IMR-90 (cell line): ENCODE data around the gene PITPNM1. TPM values are rescaled to one million over a fixed set of nuclear protein-coding genes. Genes with fewer than 3 reads are reported as not detected.

ENCODE experiments used
- ATAC-seq: fragments of 200-7000 bp; cut with Tn5 transposase; 2 replicates; pipeline ENCODE4 v1.9.1; 2020; ENCODE audit warnings: low read depth, mild to moderate bottlenecking, moderate library complexity
- BruUV-seq: library from RNA; stranded (reverse); fragments of 400-500 nt; replicated peaks from 2 replicates; lab custom pipeline; 2021; lab: Mats Ljungman, UMichigan
- CTCF ChIA-PET: fragments of 300-600 bp; formaldehyde crosslinking; extraction: SDS; loops from one replicate; lab custom pipeline; 2021; ENCODE audit warnings: antibody characterized with exemption; lab: Yijun Ruan, JAX
- POLR2A ChIA-PET: fragments of 300-600 bp; sonication (Branson Sonifier 250); formaldehyde crosslinking; loops from one replicate; lab custom pipeline; 2022; ENCODE audit warnings: antibody characterized with exemption; ENCODE audit not compliant: unreplicated experiment; lab: Charles Lee
- DNase-seq: peaks from one replicate; pipeline ENCODE4 v3.0.0; 2013
- H2AFZ ChIP-seq: replicated peaks from 2 replicates; pipeline ENCODE3; 2013; ENCODE audit warnings: low read length, mild to moderate bottlenecking; ENCODE audit not compliant: poor library complexity
- H2AK5ac ChIP-seq: 2 replicates; pipeline ENCODE4 v1.6.1; 2013; ENCODE audit warnings: low read depth, low read length, inconsistent platforms
- H2AK9ac ChIP-seq: replicated peaks from 2 replicates; pipeline ENCODE3; 2013; ENCODE audit warnings: mild to moderate bottlenecking, low read depth, low read length, moderate library complexity; ENCODE audit not compliant: poor library complexity
- H2BK120ac ChIP-seq: 2 replicates; pipeline ENCODE4 v1.6.1; 2013; ENCODE audit warnings: low read depth, low read length, inconsistent platforms
- H2BK15ac ChIP-seq: 3 replicates; pipeline ENCODE4 v1.6.1; 2013; ENCODE audit warnings: low read depth, low read length, inconsistent platforms
- H2BK20ac ChIP-seq: 2 replicates; pipeline ENCODE4 v1.6.1; 2013; ENCODE audit warnings: low read depth, mild to moderate bottlenecking, inconsistent platforms, low read length, moderate library complexity
- H2BK5ac ChIP-seq: 2 replicates; pipeline ENCODE4 v1.6.1; 2013; ENCODE audit warnings: mild to moderate bottlenecking, low read depth, low read length, inconsistent platforms; ENCODE audit not compliant: poor library complexity, severe bottlenecking
- H3K14ac ChIP-seq: replicated peaks from 2 replicates; pipeline ENCODE4 v1.6.1; 2013; ENCODE audit warnings: low read depth, low read length, inconsistent platforms
- H3K18ac ChIP-seq: 2 replicates; pipeline ENCODE4 v1.6.1; 2013; ENCODE audit warnings: low read depth, low read length, control low read depth
- H3K23ac ChIP-seq: 2 replicates; pipeline ENCODE4 v1.6.1; 2013; ENCODE audit warnings: low read depth, low read length, inconsistent platforms
- H3K27ac ChIP-seq: 2 replicates; pipeline ENCODE4 v1.5.1; 2013; ENCODE audit warnings: mild to moderate bottlenecking, control low read depth, low read length; ENCODE audit not compliant: insufficient read depth
- H3K27me3 ChIP-seq: 2 replicates; pipeline ENCODE4 v1.6.1; 2013; ENCODE audit warnings: low read length; ENCODE audit not compliant: control insufficient read depth, insufficient read depth
- H3K36me3 ChIP-seq: 2 replicates; pipeline ENCODE4 v1.6.1; 2013; ENCODE audit warnings: low read length, mixed read lengths; ENCODE audit not compliant: control insufficient read depth, insufficient read depth
- H3K4ac ChIP-seq: 2 replicates; pipeline ENCODE4 v1.6.1; 2013; ENCODE audit warnings: low read depth, low read length, inconsistent platforms
- H3K4me1 ChIP-seq: 2 replicates; pipeline ENCODE4 v1.6.1; 2013; ENCODE audit warnings: low read length, mixed read lengths; ENCODE audit not compliant: control insufficient read depth, insufficient read depth
- H3K4me2 ChIP-seq: 2 replicates; pipeline ENCODE4 v1.6.1; 2013; ENCODE audit warnings: low read depth, mild to moderate bottlenecking, control low read depth, low read length, moderate library complexity
- H3K4me3 ChIP-seq: 2 replicates; pipeline ENCODE4 v1.5.1; 2013; ENCODE audit warnings: low read depth, mild to moderate bottlenecking, control low read depth, low read length, moderate library complexity; ENCODE audit not compliant: insufficient read depth
- H3K56ac ChIP-seq: 2 replicates; pipeline ENCODE4 v1.6.1; 2013; ENCODE audit warnings: low read length, inconsistent platforms; ENCODE audit not compliant: insufficient read depth; ENCODE audit errors: extremely low read depth
- H3K79me1 ChIP-seq, 2 experiments: 2 replicates each; pipeline ENCODE4 v1.6.1; 2013; ENCODE audit warnings: low read length in 2 of 2, inconsistent platforms in 1 of 2, low read depth in 1 of 2
- H3K9ac ChIP-seq: 2 replicates; pipeline ENCODE4 v1.6.1; 2013; ENCODE audit warnings: low read depth, low read length, control low read depth
- H3K9me1 ChIP-seq: 2 replicates; pipeline ENCODE4 v1.6.1; 2013; ENCODE audit warnings: low read length, inconsistent platforms; ENCODE audit not compliant: insufficient read depth
- H3K9me3 ChIP-seq: 2 replicates; pipeline ENCODE4 v1.6.1; 2013; ENCODE audit warnings: low read length; ENCODE audit not compliant: control insufficient read depth, insufficient read depth
- H4K20me1 ChIP-seq: 2 replicates; pipeline ENCODE4 v1.6.1; 2013; ENCODE audit warnings: low read length, inconsistent platforms; ENCODE audit not compliant: insufficient read depth
- H4K5ac ChIP-seq: 2 replicates; pipeline ENCODE4 v1.6.1; 2013; ENCODE audit warnings: mild to moderate bottlenecking, low read depth, low read length, control low read depth
- H4K8ac ChIP-seq, 2 experiments: 2 replicates each; pipeline ENCODE4 v1.6.1; 2013; ENCODE audit warnings: low read depth in 2 of 2, low read length in 2 of 2, control low read depth in 1 of 2, inconsistent platforms in 1 of 2
- H4K91ac ChIP-seq: 2 replicates; pipeline ENCODE4 v1.6.1; 2013; ENCODE audit warnings: low read depth, low read length, inconsistent platforms; ENCODE audit not compliant: insufficient read depth
- BHLHE40 ChIP-seq: fragments of 150-350 bp; IDR thresholded peaks from 2 replicates; pipeline ENCODE4 v1.6.1; 2016; ENCODE audit warnings: mild to moderate bottlenecking, low read depth, low read length
- CEBPB ChIP-seq: IDR thresholded peaks from 2 replicates; pipeline ENCODE4 v1.6.1; 2012; ENCODE audit warnings: low read depth, low read length, improper control_type of control experiment
- CTCF ChIP-seq: conservative IDR thresholded peaks from 2 replicates; pipeline ENCODE4 v1.5.1; 2012; ENCODE audit warnings: mild to moderate bottlenecking, low read depth, low read length, improper control_type of control experiment
- MAFK ChIP-seq: IDR thresholded peaks from 2 replicates; pipeline ENCODE4 v1.6.1; 2012; ENCODE audit warnings: low read depth, low read length, improper control_type of control experiment
- USF2 ChIP-seq: fragments of 150-350 bp; IDR thresholded peaks from 2 replicates; pipeline ENCODE4 v1.6.1; 2017; ENCODE audit warnings: mild to moderate bottlenecking, antibody characterized with exemption, low read length, low read depth
- WGBS, 2 experiments: methylation state at CpG; one replicate each; pipeline versions ENCODE4 v1.1.5 to v1.1.7; 2013; ENCODE audit warnings: missing lambda C conversion rate in 2 of 2; ENCODE audit not compliant: insufficient read length in 1 of 2; ENCODE audit errors: extremely low coverage in 2 of 2; 5-methylcytosine and 5-hydroxymethylcytosine counted together
- dilution Hi-C: fragments of 300-500 bp; cut with HindIII; formaldehyde crosslinking; loops from one replicate; pipeline ENCODE4 v1.14.3; 2018; ENCODE audit warnings: low sequenced_read_pairs; ENCODE audit not compliant: unreplicated experiment
- in situ Hi-C: fragments of 300-500 bp; cut with MboI; formaldehyde crosslinking; loops from 3 replicates; pipeline ENCODE4 v1.14.3; 2019; ENCODE audit warnings: low sequenced_read_pairs, inconsistent platforms, mixed read lengths
- intact Hi-C: fragments of 100-400 bp; cut with micrococcal nuclease; formaldehyde crosslinking; loops from 2 replicates; pipeline ENCODE4 v1.10.0; 2022
- polyA plus RNA-seq, 3 experiments: library from polyadenylated mRNA; depleted of rRNA; stranded (reverse); fragments of >200 nt; gene quantifications; 2 replicates each; pipeline ENCODE4 v1.2.3, GENCODE V29; 2012; ENCODE audit warnings: low replicate concordance in 1 of 3
- total RNA-seq: library from RNA; depleted of rRNA; stranded (reverse); fragments of >200 nt; gene quantifications from 2 replicates; pipeline ENCODE4 v1.2.3, GENCODE V29; 2012

Gene PITPNM1
- total and polyA plus RNA-seq, 2 of the 4 experiments (the other 2 are of a cell fraction), result 5.0 to 15.4 TPM

DNA sequence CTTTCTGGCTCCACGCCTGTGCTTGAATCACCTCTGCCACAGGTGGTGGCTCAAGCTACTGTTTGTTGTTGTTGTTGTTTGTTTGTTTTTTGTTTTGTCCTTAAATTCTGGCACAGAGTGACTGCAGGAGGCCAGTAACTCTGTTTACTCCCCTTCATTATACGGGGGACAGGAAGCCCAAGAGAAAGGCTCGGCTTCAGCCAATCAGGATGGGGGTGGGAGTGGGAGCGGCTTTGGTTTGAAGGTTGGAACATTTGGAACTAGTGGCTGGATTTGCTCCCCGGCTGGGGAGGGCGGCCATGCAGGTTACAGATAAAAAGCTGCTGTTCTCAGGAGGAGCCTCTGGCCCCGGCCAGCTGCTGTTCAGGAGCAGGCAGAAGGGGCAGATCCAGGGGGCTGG lies 37.8 kb upstream of the PITPNM1 start:
- DNase-seq (no peak), ATAC-seq (no peak)
- Histone ChIP-seq H3K4me3 (no peak overlapping the region), H2AK9ac (no peak overlapping the region), H4K20me1 (no peaks in the 10 kb centered on the region), H4K5ac (no peak overlapping the region), H3K4me1 (no peaks in the 10 kb centered on the region), H3K14ac (no peak overlapping the region), H3K4me2 (no peak overlapping the region), H2AK5ac (no peak overlapping the region), H3K9me1 (no peaks in the 10 kb centered on the region), H3K27me3 (peaks cover 26% of the 10 kb centered on the region), H3K9ac (no peak overlapping the region), H2BK120ac (no peak overlapping the region), H3K56ac (no peak overlapping the region), H4K8ac (no peak overlapping the region), H4K91ac (no peak overlapping the region), H3K4ac (no peak overlapping the region), H3K36me3 (no peaks in the 10 kb centered on the region), H3K18ac (no peak overlapping the region), H3K9me3 (no peaks in the 10 kb centered on the region), H2BK20ac (no peak overlapping the region), H2AFZ (no peak overlapping the region), H3K79me1 (no peaks in the 10 kb centered on the region), H3K23ac (no peak overlapping the region), H2BK15ac (no peak overlapping the region), H2BK5ac (no peak overlapping the region), H3K27ac (no peak overlapping the region)
- WGBS, 2 experiments, result no CpG with 5 or more reads among the region's 7 CpGs
- dilution Hi-C loops, result no loop called here
- no TSS peak for BruUV-seq
- POLR2A ChIA-PET, result interaction anchor here (0.6 kb wide), 1 partner anchor 10 kb away, joined by 3 read pairs; no protein-coding TSS in a partner anchor
- intact Hi-C loops, result no loop called here
- TF ChIP-seq BHLHE40 (no peak), USF2 (no peak), CEBPB (no peak), CTCF (no peak), MAFK (no peak)
- in situ Hi-C loops, result no loop called here
- CTCF ChIA-PET, result no interaction called here
